Mammary epithelial cell (primary cell): ENCODE measurements around the gene PPTC7.

Experiments used
- EZH2 ChIP-seq: IDR thresholded peaks from 2 replicates; pipeline ENCODE4 v1.6.1; 2012; ENCODE audit warnings: low read length, inconsistent platforms, borderline replicate concordance
- TF ChIP-seq, protein P1 (sequence below), 2 donors: IDR thresholded peaks in 1 of 2; conservative IDR thresholded peaks in 1 of 2; 2 replicates each; pipeline ENCODE4 v1.5.1; 2011 to 2012; ENCODE audit warnings: inconsistent platforms in 2 of 2, low read length in 2 of 2, mild to moderate bottlenecking in 2 of 2, control low read depth in 1 of 2, low read depth in 1 of 2; ENCODE audit not compliant: insufficient read depth in 1 of 2; ENCODE audit errors: extremely low read depth in 1 of 2

DNA sequence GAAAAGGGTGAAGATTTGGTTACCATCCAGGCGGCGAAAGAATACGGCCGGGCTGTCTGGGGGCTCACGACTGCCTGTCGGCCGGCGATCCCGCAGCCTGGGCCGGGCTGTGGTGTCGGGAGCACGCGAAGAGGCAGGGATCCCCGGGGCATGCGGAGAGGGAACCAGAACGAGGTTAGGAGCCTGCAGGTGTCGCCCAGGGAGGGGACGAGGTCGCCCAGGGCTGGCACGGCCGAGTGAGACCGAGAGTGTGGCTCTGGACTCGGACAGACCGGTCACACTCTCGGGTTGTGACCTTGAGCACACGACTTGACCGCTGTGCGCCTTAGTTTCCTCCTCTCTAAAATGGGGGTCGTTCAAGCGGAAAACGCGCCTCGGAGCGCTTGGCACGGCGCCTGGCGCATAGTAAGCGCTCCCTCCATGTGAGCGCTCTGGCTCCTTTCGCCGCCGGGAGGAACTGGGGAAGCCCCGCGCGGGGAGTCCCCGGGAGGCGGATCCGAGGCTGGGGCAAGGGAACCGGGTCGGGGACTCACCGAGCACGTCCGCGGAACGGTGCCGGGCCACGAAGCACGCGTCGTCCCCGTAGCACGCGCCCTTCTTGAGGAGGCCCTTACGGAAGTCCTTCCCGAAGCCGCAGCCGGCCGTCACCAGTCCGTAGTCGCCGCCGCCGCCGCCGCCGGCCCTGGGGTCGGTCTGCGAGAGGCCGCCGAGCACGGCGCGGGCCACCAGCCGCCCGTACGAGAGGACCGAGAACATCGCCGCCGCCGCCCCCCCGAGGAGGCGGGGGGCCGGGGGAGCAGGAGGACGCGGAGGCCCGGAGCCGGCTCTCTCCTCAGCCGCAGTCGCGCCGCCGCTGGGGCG, 612 bp downstream of the PPTC7 start:
- TF ChIP-seq, protein P1, sequence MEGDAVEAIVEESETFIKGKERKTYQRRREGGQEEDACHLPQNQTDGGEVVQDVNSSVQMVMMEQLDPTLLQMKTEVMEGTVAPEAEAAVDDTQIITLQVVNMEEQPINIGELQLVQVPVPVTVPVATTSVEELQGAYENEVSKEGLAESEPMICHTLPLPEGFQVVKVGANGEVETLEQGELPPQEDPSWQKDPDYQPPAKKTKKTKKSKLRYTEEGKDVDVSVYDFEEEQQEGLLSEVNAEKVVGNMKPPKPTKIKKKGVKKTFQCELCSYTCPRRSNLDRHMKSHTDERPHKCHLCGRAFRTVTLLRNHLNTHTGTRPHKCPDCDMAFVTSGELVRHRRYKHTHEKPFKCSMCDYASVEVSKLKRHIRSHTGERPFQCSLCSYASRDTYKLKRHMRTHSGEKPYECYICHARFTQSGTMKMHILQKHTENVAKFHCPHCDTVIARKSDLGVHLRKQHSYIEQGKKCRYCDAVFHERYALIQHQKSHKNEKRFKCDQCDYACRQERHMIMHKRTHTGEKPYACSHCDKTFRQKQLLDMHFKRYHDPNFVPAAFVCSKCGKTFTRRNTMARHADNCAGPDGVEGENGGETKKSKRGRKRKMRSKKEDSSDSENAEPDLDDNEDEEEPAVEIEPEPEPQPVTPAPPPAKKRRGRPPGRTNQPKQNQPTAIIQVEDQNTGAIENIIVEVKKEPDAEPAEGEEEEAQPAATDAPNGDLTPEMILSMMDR (conservative IDR thresholded peaks at IDR 0.05 in 1 of 2, IDR thresholded peaks at IDR 0.05 in 1 of 2; ENCODE audit: extremely low read depth in 1 of 2, insufficient read depth in 1 of 2, low read depth in 1 of 2, low read length in 2 of 2): no peak
- TF ChIP-seq EZH2: no peak
